ENCODE measurements around the gene COL13A1. TPM values are rescaled to one million over a fixed set of nuclear protein-coding genes. Genes with fewer than 3 reads are reported as not detected.

Gene COL13A1
- total and polyA plus RNA-seq, 2 experiments from 2014 or later, result 5.2 to 8.6 TPM

- ATAC-seq (peak; percentile 83), DNase-seq (ENCODE audit: low spot score) (peak; percentile 79)
- no peak overlapping the region for H3K4me3 ChIP-seq
- no peaks in the 10 kb centered on the region for H3K79me2 ChIP-seq (replicated peaks; ENCODE audit: insufficient read depth)
- no peaks in the 10 kb centered on the region for H3K36me3 ChIP-seq (ENCODE audit: insufficient read depth)
- peaks cover 11% of the 10 kb centered on the region for H3K4me1 ChIP-seq (ENCODE audit: insufficient read depth)
- H3K4me3 Mint-ChIP-seq, result no peak overlapping the region
- peaks cover 38% of the 10 kb centered on the region for H3K4me1 Mint-ChIP-seq
- H3K27ac ChIP-seq (ENCODE audit: low read depth), result no peak overlapping the region
- no peak for TF ChIP-seq CREB1 (CRISPR knock-in tag; IDR thresholded peaks at IDR 0.05; ENCODE audit: low read depth)
- TF ChIP-seq ZNF331 (CRISPR knock-in tag; IDR thresholded peaks at IDR 0.05; ENCODE audit: low read depth), result no peak
- peak; percentile 77 to 79 for TF ChIP-seq CTCF (conservative IDR thresholded peaks at IDR 0.05; ENCODE audit: low read depth in 2 of 2)
- TF ChIP-seq, protein P1, sequence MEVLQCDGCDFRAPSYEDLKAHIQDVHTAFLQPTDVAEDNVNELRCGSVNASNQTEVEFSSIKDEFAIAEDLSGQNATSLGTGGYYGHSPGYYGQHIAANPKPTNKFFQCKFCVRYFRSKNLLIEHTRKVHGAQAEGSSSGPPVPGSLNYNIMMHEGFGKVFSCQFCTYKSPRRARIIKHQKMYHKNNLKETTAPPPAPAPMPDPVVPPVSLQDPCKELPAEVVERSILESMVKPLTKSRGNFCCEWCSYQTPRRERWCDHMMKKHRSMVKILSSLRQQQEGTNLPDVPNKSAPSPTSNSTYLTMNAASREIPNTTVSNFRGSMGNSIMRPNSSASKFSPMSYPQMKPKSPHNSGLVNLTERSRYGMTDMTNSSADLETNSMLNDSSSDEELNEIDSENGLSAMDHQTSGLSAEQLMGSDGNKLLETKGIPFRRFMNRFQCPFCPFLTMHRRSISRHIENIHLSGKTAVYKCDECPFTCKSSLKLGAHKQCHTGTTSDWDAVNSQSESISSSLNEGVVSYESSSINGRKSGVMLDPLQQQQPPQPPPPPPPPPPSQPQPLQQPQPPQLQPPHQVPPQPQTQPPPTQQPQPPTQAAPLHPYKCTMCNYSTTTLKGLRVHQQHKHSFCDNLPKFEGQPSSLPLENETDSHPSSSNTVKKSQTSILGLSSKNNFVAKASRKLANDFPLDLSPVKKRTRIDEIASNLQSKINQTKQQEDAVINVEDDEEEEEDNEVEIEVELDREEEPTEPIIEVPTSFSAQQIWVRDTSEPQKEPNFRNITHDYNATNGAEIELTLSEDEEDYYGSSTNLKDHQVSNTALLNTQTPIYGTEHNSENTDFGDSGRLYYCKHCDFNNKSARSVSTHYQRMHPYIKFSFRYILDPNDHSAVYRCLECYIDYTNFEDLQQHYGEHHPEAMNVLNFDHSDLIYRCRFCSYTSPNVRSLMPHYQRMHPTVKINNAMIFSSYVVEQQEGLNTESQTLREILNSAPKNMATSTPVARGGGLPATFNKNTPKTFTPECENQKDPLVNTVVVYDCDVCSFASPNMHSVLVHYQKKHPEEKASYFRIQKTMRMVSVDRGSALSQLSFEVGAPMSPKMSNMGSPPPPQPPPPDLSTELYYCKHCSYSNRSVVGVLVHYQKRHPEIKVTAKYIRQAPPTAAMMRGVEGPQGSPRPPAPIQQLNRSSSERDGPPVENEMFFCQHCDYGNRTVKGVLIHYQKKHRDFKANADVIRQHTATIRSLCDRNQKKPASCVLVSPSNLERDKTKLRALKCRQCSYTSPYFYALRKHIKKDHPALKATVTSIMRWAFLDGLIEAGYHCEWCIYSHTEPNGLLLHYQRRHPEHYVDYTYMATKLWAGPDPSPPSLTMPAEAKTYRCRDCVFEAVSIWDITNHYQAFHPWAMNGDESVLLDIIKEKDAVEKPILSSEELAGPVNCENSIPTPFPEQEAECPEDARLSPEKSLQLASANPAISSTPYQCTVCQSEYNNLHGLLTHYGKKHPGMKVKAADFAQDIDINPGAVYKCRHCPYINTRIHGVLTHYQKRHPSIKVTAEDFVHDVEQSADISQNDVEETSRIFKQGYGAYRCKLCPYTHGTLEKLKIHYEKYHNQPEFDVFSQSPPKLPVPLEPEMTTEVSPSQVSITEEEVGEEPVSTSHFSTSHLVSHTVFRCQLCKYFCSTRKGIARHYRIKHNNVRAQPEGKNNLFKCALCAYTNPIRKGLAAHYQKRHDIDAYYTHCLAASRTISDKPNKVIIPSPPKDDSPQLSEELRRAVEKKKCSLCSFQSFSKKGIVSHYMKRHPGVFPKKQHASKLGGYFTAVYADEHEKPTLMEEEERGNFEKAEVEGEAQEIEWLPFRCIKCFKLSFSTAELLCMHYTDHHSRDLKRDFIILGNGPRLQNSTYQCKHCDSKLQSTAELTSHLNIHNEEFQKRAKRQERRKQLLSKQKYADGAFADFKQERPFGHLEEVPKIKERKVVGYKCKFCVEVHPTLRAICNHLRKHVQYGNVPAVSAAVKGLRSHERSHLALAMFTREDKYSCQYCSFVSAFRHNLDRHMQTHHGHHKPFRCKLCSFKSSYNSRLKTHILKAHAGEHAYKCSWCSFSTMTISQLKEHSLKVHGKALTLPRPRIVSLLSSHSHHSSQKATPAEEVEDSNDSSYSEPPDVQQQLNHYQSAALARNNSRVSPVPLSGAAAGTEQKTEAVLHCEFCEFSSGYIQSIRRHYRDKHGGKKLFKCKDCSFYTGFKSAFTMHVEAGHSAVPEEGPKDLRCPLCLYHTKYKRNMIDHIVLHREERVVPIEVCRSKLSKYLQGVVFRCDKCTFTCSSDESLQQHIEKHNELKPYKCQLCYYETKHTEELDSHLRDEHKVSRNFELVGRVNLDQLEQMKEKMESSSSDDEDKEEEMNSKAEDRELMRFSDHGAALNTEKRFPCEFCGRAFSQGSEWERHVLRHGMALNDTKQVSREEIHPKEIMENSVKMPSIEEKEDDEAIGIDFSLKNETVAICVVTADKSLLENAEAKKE (CRISPR knock-in tag; IDR thresholded peaks at IDR 0.05), result no peak
- no peaks in the 10 kb centered on the region for H3K27me3 ChIP-seq (ENCODE audit: insufficient read depth)
- no peaks in the 10 kb centered on the region; the same call in 2 of the 3 replicates for H3K36me3 Mint-ChIP-seq (ENCODE audit: low read depth)
- no peaks in the 10 kb centered on the region for H3K9me2 ChIP-seq (ENCODE audit: insufficient read depth)
- peak overlapping the region; percentile 48; the same call in 1 of the 2 replicates for H2AFZ ChIP-seq
- H3K27me3 Mint-ChIP-seq (ENCODE audit: insufficient read depth, low read depth, poor library complexity), result peaks cover 20% of the 10 kb centered on the region
- no peaks in the 10 kb centered on the region for H4K20me1 ChIP-seq (replicated peaks; ENCODE audit: insufficient read depth)
- H3K4me2 ChIP-seq, result no peak overlapping the region
- H3K9me3 Mint-ChIP-seq, result no peaks in the 10 kb centered on the region
- no peaks in the 10 kb centered on the region for H3F3A ChIP-seq (replicated peaks; ENCODE audit: low read depth)
- H3K27ac Mint-ChIP-seq, result no peak overlapping the region
These were observed 100.2 kb downstream of the COL13A1 start for GRCh38 chr10:69901628-69902505.
